ENCODE data around the gene IPO13. TPM values are rescaled to one million over a fixed set of nuclear protein-coding genes. Genes with fewer than 3 reads are reported as not detected.

The IPO13 gene
- total and polyA plus RNA-seq, 4 donors = 7.3 to 35.4 (median 17.4) TPM

- H3K9me3 ChIP-seq (ENCODE audit: control insufficient read depth in 4 of 4, insufficient read depth in 3 of 4, low read length in 3 of 4) = no peaks in the 10 kb centered on the region
- H3K9ac ChIP-seq (ENCODE audit: insufficient read depth in 1 of 2, low read length in 2 of 2) = no peak overlapping the region
- H3K4me3 ChIP-seq = no peak overlapping the region
- H3K27me3 ChIP-seq (ENCODE audit: control insufficient read depth in 3 of 3, insufficient read depth in 3 of 3, low read length in 2 of 3) = no peaks in the 10 kb centered on the region
- TF ChIP-seq CTCF (IDR thresholded peaks at IDR 0.05; ENCODE audit: control extremely low read depth, extremely low read depth) = no peak
- ATAC-seq (ENCODE audit: insufficient read depth, low FRiP score) (no peak), DNase-seq (no peak)
- H3K4me1 ChIP-seq (ENCODE audit: control insufficient read depth in 5 of 5, insufficient read depth in 5 of 5, low read length in 5 of 5) = no peaks in the 10 kb centered on the region
- 91 to 93% methylated on average over 9 of the region's 9 CpGs for WGBS, 2 donors
- no peak overlapping the region for H3K27ac ChIP-seq (ENCODE audit: low read depth in 1 of 2, low read length in 1 of 2)
- H3K36me3 ChIP-seq (ENCODE audit: control insufficient read depth in 4 of 4, insufficient read depth in 4 of 4, low read length in 4 of 4) = peaks cover 13 to 46% (median 19%) of the 10 kb centered on the region in 4 donors
Measured at GRCh38 chr1:43958351-43959255, 11.9 kb downstream of the IPO13 start.

GRCh38 chr1:43960798-43961197 lies 14.0 kb downstream of the IPO13 start:
- DNase-seq = no peak
- Histone ChIP-seq H3K9ac (ENCODE audit: insufficient read depth in 1 of 2, low read length in 2 of 2) (no peak overlapping the region), H3K4me1 (ENCODE audit: control insufficient read depth in 5 of 5, insufficient read depth in 5 of 5, low read length in 5 of 5) (no peaks in the 10 kb centered on the region), H3K27ac (ENCODE audit: low read depth in 1 of 2, low read length in 1 of 2) (no peak overlapping the region), H3K27me3 (ENCODE audit: control insufficient read depth in 3 of 3, insufficient read depth in 3 of 3, low read length in 2 of 3) (no peaks in the 10 kb centered on the region), H3K9me3 (ENCODE audit: control insufficient read depth in 4 of 4, insufficient read depth in 3 of 4, low read length in 3 of 4) (no peaks in the 10 kb centered on the region), H3K4me3 (no peak overlapping the region), H3K36me3 (ENCODE audit: control insufficient read depth in 4 of 4, insufficient read depth in 4 of 4, low read length in 4 of 4) (peaks cover 16 to 53% (median 19%) of the 10 kb centered on the region in 4 donors)
- 92 to 93% methylated on average over 8 of the region's 8 CpGs for WGBS, 2 donors
- ATAC-seq (ENCODE audit: insufficient read depth, low FRiP score) = no peak
- TF ChIP-seq CTCF (IDR thresholded peaks at IDR 0.05; ENCODE audit: control extremely low read depth, extremely low read depth) = no peak

GRCh38 chr1:43961692-43962091 lies 14.9 kb downstream of the IPO13 start:
- no peak for DNase-seq
- peaks cover 14 to 55% (median 17%) of the 10 kb centered on the region in 4 donors for H3K36me3 ChIP-seq (ENCODE audit: control insufficient read depth in 4 of 4, insufficient read depth in 4 of 4, low read length in 4 of 4)
- no peaks in the 10 kb centered on the region for H3K27me3 ChIP-seq (ENCODE audit: control insufficient read depth in 3 of 3, insufficient read depth in 3 of 3, low read length in 2 of 3)
- no peak overlapping the region for H3K4me3 ChIP-seq
- WGBS, 2 donors = 88 to 94% methylated on average over 3 of the region's 3 CpGs
- H3K9me3 ChIP-seq (ENCODE audit: control insufficient read depth in 4 of 4, insufficient read depth in 3 of 4, low read length in 3 of 4) = no peaks in the 10 kb centered on the region
- no peak overlapping the region for H3K9ac ChIP-seq (ENCODE audit: insufficient read depth in 1 of 2, low read length in 2 of 2)
- TF ChIP-seq CTCF (IDR thresholded peaks at IDR 0.05; ENCODE audit: control extremely low read depth, extremely low read depth) = no peak
- no peak for ATAC-seq (ENCODE audit: insufficient read depth, low FRiP score)
- no peak overlapping the region for H3K27ac ChIP-seq (ENCODE audit: low read depth in 1 of 2, low read length in 1 of 2)
- no peaks in the 10 kb centered on the region for H3K4me1 ChIP-seq (ENCODE audit: control insufficient read depth in 5 of 5, insufficient read depth in 5 of 5, low read length in 5 of 5)

All from lung (tissue), 12 donors.